CD4-positive, alpha-beta T cell (primary cell): ENCODE measurements around the gene PCDHGB1. TPM values are rescaled to one million over a fixed set of nuclear protein-coding genes. Genes with fewer than 3 reads are reported as not detected.

Experiments used
- ATAC-seq: fragments of 200-7000 bp; cut with Tn5 transposase; one replicate; pipeline ENCODE4 v1.10.0; 2022; ENCODE audit warnings: mild to moderate bottlenecking; ENCODE audit not compliant: poor library complexity
- CTCF ChIA-PET: fragments of 350-600 bp; sonication (Branson Sonifier 250); formaldehyde crosslinking; loops from one replicate; lab custom pipeline; 2021; ENCODE audit warnings: antibody characterized with exemption, inconsistent platforms; lab: Charles Lee
- POLR2A ChIA-PET: fragments of 350-600 bp; sonication (Branson Sonifier 250); formaldehyde crosslinking; loops from one replicate; lab custom pipeline; 2021; ENCODE audit warnings: antibody characterized with exemption, inconsistent platforms; lab: Charles Lee
- DNase-seq, 14 experiments: peaks; one replicate each; pipeline ENCODE4 v3.0.0-alpha.2; 2013 to 2020; ENCODE audit warnings: mixed read lengths in 2 of 14
- H3K27ac ChIP-seq, 2 donors: one replicate each; pipeline versions ENCODE4 v1.5.1 to v1.7.0; 2013; ENCODE audit warnings: low read length in 2 of 2, low read depth in 1 of 2, mild to moderate bottlenecking in 1 of 2
- H3K27me3 ChIP-seq, 2 experiments: 1 replicate in 1 of 2; 2 replicates in 1 of 2; pipeline versions ENCODE4 v1.6.1 to v1.7.0; 2013; ENCODE audit warnings: low read length in 2 of 2, control low read depth in 1 of 2, mild to moderate bottlenecking in 1 of 2, moderate library complexity in 1 of 2; ENCODE audit not compliant: insufficient read depth in 2 of 2, control insufficient read depth in 1 of 2
- H3K36me3 ChIP-seq: one replicate; pipeline ENCODE4 v1.6.1; 2013; ENCODE audit warnings: low read length, control low read depth; ENCODE audit not compliant: insufficient read depth
- H3K4me1 ChIP-seq: one replicate; pipeline ENCODE4 v1.6.1; 2013; ENCODE audit warnings: low read length, control low read depth; ENCODE audit not compliant: insufficient read depth
- H3K4me3 ChIP-seq: one replicate; pipeline ENCODE4 v1.5.1; 2013; ENCODE audit warnings: mild to moderate bottlenecking, low read length, moderate library complexity
- H3K9me3 ChIP-seq, 2 experiments: 1 replicate in 1 of 2; 2 replicates in 1 of 2; pipeline versions ENCODE4 v1.6.1 to v1.7.0; 2013; ENCODE audit warnings: low read length in 2 of 2, mild to moderate bottlenecking in 2 of 2, control low read depth in 1 of 2, moderate library complexity in 1 of 2; ENCODE audit not compliant: control insufficient read depth in 1 of 2, insufficient read depth in 1 of 2
- H3K27ac Mint-ChIP-seq: one replicate; pipeline ENCODE4 v1.8.0; 2020; ENCODE audit warnings: mixed read lengths
- H3K27me3 Mint-ChIP-seq: one replicate; pipeline ENCODE4 v1.8.0; 2021; ENCODE audit warnings: mixed read lengths
- H3K36me3 Mint-ChIP-seq: one replicate; pipeline ENCODE4 v1.8.0; 2021; ENCODE audit warnings: low read depth, mixed read lengths
- H3K4me1 Mint-ChIP-seq: one replicate; pipeline ENCODE4 v1.8.0; 2021; ENCODE audit warnings: low read depth, mixed read lengths
- H3K4me3 Mint-ChIP-seq: one replicate; pipeline ENCODE4 v1.8.0; 2020; ENCODE audit warnings: mild to moderate bottlenecking, mixed read lengths
- H3K9me3 Mint-ChIP-seq: one replicate; pipeline ENCODE4 v1.8.0; 2020; ENCODE audit warnings: mixed read lengths
- intact Hi-C, 2 experiments: fragments of 100-400 bp; cut with DNase I in 1 of 2; cut with micrococcal nuclease in 1 of 2; formaldehyde crosslinking; loops; one replicate each; pipeline versions ENCODE4 v1.15.1 to v1.9.0; 2023 to 2025; cut with DNase I, micrococcal nuclease
- polyA plus RNA-seq, 2 donors: library from polyadenylated mRNA; unstranded; fragments of 120-200 nt; gene quantifications; one replicate each; pipeline ENCODE4 v1.2.1, GENCODE V29; 2013
- total RNA-seq, 174 experiments: library from RNA in 2 of 174; stranded (reverse) in 2 of 174; gene quantifications; one replicate each; pipeline ENCODE4 v1.2.3 and lab custom pipeline; 2021 to 2026
- TF ChIP-seq, protein P1 (sequence below): fragments of 200-600 bp; IDR thresholded peaks from one replicate; pipeline ENCODE4 v1.8.0; 2022; ENCODE audit warnings: antibody characterized with exemption, mild to moderate bottlenecking

Gene PCDHGB1
- total RNA-seq = under 1 TPM in 1 of 2 experiments, not detected in 1; 0.05 TPM
- 0.04 TPM for polyA plus RNA-seq (2013, experiment 1 of 2)
- 0.04 TPM for polyA plus RNA-seq (2013, experiment 2 of 2)
- total RNA-seq (lab: John Stamatoyannopoulos, UW) = 0 to 0.63 (median 0.06) reads per million in 172 experiments

DNA sequence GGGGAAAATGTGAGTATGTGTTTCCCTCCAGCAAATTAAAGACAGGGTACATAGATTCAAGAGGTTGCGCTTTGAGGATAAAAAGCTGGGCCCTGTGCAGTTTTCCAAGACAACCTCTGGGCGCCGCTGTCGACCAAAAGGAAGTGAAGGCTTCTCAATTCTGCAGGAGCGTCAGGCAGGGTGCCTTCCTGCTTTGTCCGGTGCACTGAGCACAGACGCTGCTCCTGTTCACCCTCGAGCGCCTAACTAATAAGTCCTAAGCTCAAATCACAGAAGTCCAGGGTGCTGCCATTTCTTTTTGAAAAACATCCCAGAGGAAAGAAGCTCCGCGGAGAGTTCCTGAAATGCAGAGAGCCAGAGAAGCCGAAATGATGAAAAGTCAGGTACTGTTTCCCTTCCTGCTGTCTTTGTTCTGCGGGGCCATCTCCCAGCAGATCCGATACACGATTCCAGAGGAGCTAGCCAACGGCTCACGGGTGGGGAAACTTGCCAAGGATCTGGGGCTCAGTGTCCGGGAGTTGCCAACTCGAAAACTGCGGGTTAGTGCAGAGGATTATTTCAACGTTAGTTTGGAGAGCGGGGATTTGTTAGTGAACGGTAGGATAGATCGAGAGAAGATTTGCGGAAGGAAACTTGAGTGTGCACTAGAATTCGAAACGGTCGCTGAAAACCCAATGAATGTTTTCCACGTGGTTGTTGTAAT, at the start of gene PCDHGB1:
Gene PCDHGB1 (plus strand): TSS at position 183 of the 703 bp plus-strand sequence. CDS start 162 bp downstream, at position 345.
- Mint-ChIP-seq H3K4me1 (no peaks in the 10 kb centered on the region), H3K9me3 (peaks cover 15% of the 10 kb centered on the region), H3K36me3 (peaks cover 25% of the 10 kb centered on the region), H3K4me3 (no peak within 1 kb of the TSS), H3K27ac (no peak within 1 kb of the TSS), H3K27me3 (peaks cover 92% of the 10 kb centered on the region)
- peak in 6 of 14 experiments; percentile 11 to 57 (median 40) for DNase-seq
- Histone ChIP-seq H3K36me3 (no peaks in the 10 kb centered on the region), H3K27ac (no peak within 1 kb of the TSS), H3K4me1 (peaks cover 5% of the 10 kb centered on the region), H3K27me3 (peaks cover 57 to 70% of the 10 kb centered on the region in 2 experiments), H3K4me3 (peak within 1 kb of the TSS; percentile 2), H3K9me3 (peaks cover 22 to 52% of the 10 kb centered on the region in 2 experiments)
- peak; percentile 54 for ATAC-seq
- intact Hi-C loops = no loop called here
- ChIA-PET POLR2A (no interaction called here), CTCF (interaction anchor here (1.2 to 1.9 kb wide), 5 partner anchors 11 to 128 kb away, joined by 3 to 7 read pairs (median 3); partner anchors contain the start of genes PCDHGA1, PCDHGA2, PCDHGB3 and TAF7)
- TF ChIP-seq, protein P1, sequence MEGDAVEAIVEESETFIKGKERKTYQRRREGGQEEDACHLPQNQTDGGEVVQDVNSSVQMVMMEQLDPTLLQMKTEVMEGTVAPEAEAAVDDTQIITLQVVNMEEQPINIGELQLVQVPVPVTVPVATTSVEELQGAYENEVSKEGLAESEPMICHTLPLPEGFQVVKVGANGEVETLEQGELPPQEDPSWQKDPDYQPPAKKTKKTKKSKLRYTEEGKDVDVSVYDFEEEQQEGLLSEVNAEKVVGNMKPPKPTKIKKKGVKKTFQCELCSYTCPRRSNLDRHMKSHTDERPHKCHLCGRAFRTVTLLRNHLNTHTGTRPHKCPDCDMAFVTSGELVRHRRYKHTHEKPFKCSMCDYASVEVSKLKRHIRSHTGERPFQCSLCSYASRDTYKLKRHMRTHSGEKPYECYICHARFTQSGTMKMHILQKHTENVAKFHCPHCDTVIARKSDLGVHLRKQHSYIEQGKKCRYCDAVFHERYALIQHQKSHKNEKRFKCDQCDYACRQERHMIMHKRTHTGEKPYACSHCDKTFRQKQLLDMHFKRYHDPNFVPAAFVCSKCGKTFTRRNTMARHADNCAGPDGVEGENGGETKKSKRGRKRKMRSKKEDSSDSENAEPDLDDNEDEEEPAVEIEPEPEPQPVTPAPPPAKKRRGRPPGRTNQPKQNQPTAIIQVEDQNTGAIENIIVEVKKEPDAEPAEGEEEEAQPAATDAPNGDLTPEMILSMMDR = no peak

DNA sequence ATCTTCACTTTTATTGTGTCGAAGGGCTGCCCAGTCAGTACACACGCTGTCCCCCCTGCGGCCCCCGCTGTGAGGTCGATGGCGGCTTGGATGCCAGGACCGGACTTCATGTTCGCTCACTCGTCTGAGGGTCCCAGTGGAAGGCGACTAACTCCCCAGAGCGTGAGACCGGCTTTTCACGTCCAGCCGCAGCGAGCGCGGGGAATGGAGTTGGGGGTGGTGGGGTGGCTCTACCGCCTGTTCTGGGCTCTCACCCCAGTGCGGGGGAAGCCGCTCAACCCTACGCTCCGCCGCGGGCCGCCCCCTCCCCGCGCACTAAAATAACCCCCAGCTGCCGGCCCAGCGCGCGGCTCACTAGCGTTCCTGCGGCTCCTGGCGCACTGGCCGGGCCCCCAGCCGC, 46.1 kb upstream of the PCDHGB1 start, which contains the start of gene SLC25A2:
Gene SLC25A2 (minus strand): TSS at position 294 of the 400 bp plus-strand sequence. CDS start 184 bp downstream, at position 110.
- no peak within 1 kb of the TSS for H3K4me3 Mint-ChIP-seq
- POLR2A ChIA-PET = no interaction called here
- H3K9me3 Mint-ChIP-seq = peaks cover 13% of the 10 kb centered on the region

DNA sequence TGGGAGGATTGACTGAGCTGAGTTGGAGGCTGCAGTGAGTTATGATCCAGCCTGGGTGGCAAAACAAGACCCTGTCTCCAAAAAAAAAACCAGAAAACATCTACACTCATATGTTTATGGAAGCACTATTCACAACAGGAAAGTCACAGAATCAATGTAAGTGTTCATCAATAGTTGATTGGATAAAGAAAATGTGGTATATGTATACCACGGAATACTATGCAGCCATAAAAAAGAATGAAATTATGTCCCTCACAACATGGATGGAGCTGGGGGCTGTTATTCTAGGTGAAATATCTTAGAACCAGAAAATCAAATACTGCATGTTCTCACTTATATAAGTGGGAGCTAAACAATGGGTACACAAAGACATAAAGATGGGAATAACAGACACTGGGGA, 43.3 kb upstream of the PCDHGB1 start:
- Mint-ChIP-seq H3K27ac (no peak overlapping the region), H3K36me3 (peaks cover 88% of the 10 kb centered on the region), H3K9me3 (peaks cover 20% of the 10 kb centered on the region), H3K4me1 (no peaks in the 10 kb centered on the region), H3K4me3 (no peak overlapping the region), H3K27me3 (no peaks in the 10 kb centered on the region)
- Histone ChIP-seq H3K27me3 (no peaks in the 10 kb centered on the region), H3K9me3 (peaks cover 38 to 75% of the 10 kb centered on the region in 2 experiments), H3K36me3 (no peaks in the 10 kb centered on the region), H3K4me1 (no peaks in the 10 kb centered on the region), H3K27ac (no peak overlapping the region), H3K4me3 (no peak overlapping the region)
- intact Hi-C loops = no loop called here
- ChIA-PET POLR2A (interaction anchor here (1.1 kb wide), 1 partner anchor 13 kb away, joined by 3 read pairs; no protein-coding TSS in a partner anchor), CTCF (no interaction called here)
- ATAC-seq (no peak), DNase-seq (no peak)
- TF ChIP-seq, protein P1 = no peak

More for the DNA sequence above, 46.1 kb upstream of the PCDHGB1 start, which contains the start of gene SLC25A2:
- DNase-seq (peak in 1 of 14 experiments; percentile 6), ATAC-seq (no peak)
- TF ChIP-seq, protein P1 = no peak
- Histone ChIP-seq H3K27me3 (no peaks in the 10 kb centered on the region), H3K36me3 (no peaks in the 10 kb centered on the region), H3K9me3 (peaks cover 52 to 83% of the 10 kb centered on the region in 2 experiments), H3K4me3 (no peak within 1 kb of the TSS), H3K4me1 (no peaks in the 10 kb centered on the region), H3K27ac (no peak within 1 kb of the TSS)
- Mint-ChIP-seq H3K27ac (no peak within 1 kb of the TSS), H3K27me3 (no peaks in the 10 kb centered on the region), H3K36me3 (peaks cover 86% of the 10 kb centered on the region), H3K4me1 (no peaks in the 10 kb centered on the region)
- intact Hi-C loops = no loop called here
- CTCF ChIA-PET = no interaction called here
